Vein endothelial cell (primary cell): ENCODE results near the gene NFE2L1. TPM values are rescaled to one million over a fixed set of nuclear protein-coding genes. Genes with fewer than 3 reads are reported as not detected.

Source experiments
- small RNA-seq: library from RNA; depleted of rRNA; stranded (forward); fragments of <200 nt; gene quantifications from one replicate; pipeline ENCODE3, GENCODE V24; 2012
- total RNA-seq: library from RNA; depleted of rRNA; stranded (reverse); fragments of >200 nt; gene quantifications from 2 replicates; pipeline ENCODE4 v1.2.3, GENCODE V29; 2012

The NFE2L1 gene, protein sequence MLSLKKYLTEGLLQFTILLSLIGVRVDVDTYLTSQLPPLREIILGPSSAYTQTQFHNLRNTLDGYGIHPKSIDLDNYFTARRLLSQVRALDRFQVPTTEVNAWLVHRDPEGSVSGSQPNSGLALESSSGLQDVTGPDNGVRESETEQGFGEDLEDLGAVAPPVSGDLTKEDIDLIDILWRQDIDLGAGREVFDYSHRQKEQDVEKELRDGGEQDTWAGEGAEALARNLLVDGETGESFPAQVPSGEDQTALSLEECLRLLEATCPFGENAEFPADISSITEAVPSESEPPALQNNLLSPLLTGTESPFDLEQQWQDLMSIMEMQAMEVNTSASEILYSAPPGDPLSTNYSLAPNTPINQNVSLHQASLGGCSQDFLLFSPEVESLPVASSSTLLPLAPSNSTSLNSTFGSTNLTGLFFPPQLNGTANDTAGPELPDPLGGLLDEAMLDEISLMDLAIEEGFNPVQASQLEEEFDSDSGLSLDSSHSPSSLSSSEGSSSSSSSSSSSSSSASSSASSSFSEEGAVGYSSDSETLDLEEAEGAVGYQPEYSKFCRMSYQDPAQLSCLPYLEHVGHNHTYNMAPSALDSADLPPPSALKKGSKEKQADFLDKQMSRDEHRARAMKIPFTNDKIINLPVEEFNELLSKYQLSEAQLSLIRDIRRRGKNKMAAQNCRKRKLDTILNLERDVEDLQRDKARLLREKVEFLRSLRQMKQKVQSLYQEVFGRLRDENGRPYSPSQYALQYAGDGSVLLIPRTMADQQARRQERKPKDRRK
- 137 and 143 TPM in 2 replicates for total RNA-seq

GRCh38 chr17:48047741-48048383 lies at the start of gene NFE2L1:
Gene NFE2L1 (plus strand): TSS chr17:48048359. CDS start chr17:48051119, 2,760 bp downstream.

DNA sequence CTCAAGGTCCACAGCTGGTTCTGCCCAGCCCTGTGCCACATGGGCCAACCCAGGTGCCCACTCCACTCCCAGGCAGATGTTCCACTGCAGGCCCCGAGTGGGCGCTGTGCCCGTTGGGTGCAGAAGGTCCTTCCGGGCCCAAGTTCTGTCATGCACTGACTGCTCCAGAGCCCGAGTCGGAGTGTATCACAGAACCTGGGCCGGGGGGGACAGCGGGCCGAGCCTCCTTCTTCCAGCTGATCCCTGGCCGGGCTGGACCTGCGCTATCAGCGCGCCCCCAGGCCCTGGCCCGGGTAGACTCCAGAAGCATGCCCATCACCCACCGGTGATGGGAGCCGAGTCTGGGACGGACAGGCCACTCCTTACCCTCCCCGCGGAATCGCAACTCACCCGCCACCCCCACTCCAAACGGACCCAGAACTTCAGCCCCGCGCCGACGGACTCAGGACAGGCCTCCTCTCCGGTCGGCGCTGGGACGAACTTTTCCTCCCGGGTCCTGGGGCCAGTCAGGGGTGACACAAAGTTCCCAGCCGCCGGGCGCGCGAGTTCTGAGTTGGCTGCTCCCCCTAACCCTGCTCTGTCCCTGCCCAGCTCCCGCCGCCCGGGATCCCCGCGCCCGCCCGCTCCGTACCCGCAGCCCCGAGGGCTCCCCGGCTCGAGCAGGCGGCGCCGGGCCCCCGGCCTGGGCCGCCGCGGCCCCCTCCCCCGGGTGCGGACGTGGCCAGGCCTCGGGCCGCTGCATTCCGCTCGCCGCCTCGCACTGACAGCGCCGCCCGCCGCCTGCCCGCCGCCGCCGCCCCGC lies 10.9 kb upstream of the NFE2L1 start, which contains the start of gene COPZ2:
TSS of gene COPZ2 (minus strand) at position 762 of the 802 bp plus-strand sequence. CDS start at position 742, 20 bp downstream.

DNA sequence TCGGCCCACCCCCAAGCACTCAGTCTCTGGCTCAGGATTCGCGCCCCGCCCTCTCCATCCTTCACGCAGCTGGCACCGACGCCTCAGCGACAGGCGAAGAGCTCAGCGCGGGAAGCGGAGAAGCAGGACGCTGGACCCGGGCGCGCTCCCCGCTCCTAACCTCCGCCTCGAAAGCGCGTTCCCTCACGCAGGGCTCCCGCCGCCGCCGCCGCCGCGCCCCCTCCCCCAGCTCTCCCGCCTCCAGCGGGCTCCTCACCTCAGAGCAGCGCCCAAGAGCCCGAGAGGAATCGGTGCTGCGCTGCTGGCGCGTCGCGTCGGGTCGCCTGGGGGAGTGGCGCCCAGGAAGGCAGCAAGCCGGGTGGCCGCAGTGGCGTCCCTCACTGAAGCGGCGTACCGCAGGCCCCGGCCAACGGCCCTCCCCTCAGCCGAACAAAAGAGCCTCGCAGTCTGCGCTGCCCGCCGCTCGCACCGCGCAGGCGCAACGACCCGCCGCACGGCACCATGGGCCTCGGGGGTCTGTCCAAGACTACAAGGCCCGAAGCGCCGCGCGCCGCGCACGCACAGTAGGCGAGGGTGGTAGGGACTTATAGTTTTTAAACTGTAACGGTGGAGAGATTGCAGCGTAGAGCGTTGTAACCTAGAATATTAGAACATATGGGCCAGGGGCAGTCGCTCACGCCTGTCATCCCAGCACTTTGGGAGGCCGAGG lies 53.0 kb downstream of the NFE2L1 start, which contains the start of gene CBX1:
TSS of gene CBX1 (minus strand) at position 467 of the 709 bp plus-strand sequence. CDS start 24,474 bp downstream, outside the sequence.

DNA sequence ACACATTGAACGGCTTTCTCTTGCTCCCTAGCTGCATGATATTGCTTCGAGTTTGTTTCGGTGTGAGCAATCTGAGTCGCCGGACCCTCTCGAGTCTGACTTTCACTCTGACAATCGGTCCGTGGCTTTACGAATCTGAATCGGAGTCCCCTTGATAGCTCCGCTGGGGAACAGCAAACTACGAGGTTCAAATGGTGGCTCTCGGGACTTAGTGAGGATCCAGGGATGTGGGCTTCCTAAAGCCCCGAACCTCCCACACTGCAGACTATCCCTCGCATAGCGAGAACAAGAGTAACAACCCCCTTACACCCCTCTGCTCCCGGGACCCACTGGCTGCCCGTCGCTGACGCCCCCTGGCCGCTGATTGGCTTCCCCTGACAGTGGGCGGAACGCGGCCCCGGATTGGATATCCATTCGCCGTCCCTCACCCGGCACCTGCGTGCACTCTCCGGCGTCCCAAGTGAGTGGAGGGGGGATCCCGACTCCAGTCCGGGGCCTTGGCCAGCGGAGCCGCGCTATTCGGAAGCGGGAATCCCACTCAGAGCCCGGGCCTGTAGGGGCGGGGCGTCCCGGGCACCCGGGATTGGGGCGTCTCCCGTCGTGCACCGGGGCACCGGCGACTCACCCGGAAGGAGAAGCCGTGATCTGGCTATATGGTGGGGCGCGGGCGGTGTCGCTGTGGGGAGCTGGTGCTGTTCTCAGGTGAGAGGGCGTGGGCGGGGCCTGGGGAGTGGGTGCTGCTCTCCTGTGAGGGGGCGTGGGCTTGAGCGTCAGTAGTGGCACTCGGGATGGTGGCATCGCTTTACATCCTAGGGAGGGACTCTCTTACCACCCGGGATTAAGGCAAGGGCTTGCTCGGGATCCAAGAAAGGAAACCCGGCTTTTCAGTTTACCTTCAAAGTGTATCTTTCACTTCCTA lies 59.2 kb downstream of the NFE2L1 start, which contains the start of gene SNX11:
TSS of gene SNX11 (plus strand) at position 630 of the 919 bp plus-strand sequence. CDS start 4,278 bp downstream, outside the sequence.

Small RNAs within 50 kb of the gene (small RNA-seq; reads per million reads assigned to genes)
- gene AC004477.2 = not detected
- 314 reads per million, percentile 99 among the genes with 10 or more reads in this experiment for gene MIR152
- gene RNU6-1201P = 0.16 reads per million

Other genes with a start within 250 kb of the NFE2L1 start
- 15.4 and 17.3 TPM in 2 replicates for gene OSBPL7, start 226.6 kb upstream of the NFE2L1 start, total RNA-seq
- gene MRPL10, start 216.8 kb upstream of the NFE2L1 start, total RNA-seq = 30.5 and 52.3 TPM in 2 replicates
- 0.29 TPM in 1 of 2 replicates, not detected in the other for gene LRRC46, start 216.7 kb upstream of the NFE2L1 start, total RNA-seq
- 27.4 and 41.5 TPM in 2 replicates for gene SCRN2, start 207.1 kb upstream of the NFE2L1 start, total RNA-seq
- gene SP6, start 197.2 kb upstream of the NFE2L1 start, total RNA-seq = 0.33 and 1.2 TPM in 2 replicates
- 2.9 and 3.3 TPM in 2 replicates for gene SP2, start 152.1 kb upstream of the NFE2L1 start, total RNA-seq
- 42.1 and 51.9 TPM in 2 replicates for gene PNPO, start 106.8 kb upstream of the NFE2L1 start, total RNA-seq
- not detected in 2 replicates for gene PRR15L, start 90.5 kb upstream of the NFE2L1 start, total RNA-seq
- gene CDK5RAP3, start 77.2 kb upstream of the NFE2L1 start, total RNA-seq = 27.9 and 41.8 TPM in 2 replicates
- gene COPZ2, start 10.6 kb upstream of the NFE2L1 start, total RNA-seq = 6.4 and 6.5 TPM in 2 replicates
- 45.4 and 50.8 TPM in 2 replicates for gene CBX1, start 53.1 kb downstream of the NFE2L1 start, total RNA-seq
- 14.7 and 17.0 TPM in 2 replicates for gene SNX11, start 59.4 kb downstream of the NFE2L1 start, total RNA-seq